ENCODE data around the gene CDK11A. TPM values are rescaled to one million over a fixed set of nuclear protein-coding genes. Genes with fewer than 3 reads are reported as not detected.
"Not testable (repeated sequence)": the region's sequence is repeated elsewhere in the genome, so short reads cannot be mapped to it uniquely, and the experiment has no call there.

Gene CDK11A
- total RNA-seq, 2 experiments from 2014 or later: 67.2 to 68.1 TPM

DNA sequence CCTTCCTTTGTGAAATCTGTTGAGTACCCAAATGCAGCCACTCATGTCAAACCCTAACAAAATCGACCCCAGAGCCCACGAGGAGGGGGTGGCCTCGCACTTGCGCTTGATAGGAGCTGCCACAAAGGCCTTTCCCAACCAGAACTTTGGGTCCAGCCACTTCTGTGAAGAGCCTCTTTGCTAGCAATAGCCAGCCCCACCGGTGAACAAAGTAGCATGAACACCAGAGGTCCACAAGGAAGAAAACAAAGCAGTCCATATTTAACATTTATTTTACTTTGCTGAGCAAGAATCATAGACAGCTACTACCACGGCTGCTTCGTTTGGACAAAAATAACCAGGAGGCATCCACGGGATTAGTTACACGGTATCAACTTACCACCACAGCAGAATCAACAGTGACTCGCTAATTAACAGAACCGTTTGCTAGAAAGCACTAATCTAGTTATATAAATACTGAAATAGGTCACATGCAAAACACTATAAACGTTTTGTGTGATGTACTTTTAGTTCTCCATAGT, 3.0 kb upstream of the CDK11A start:
- CTCF ChIA-PET, POLR2A ChIA-PET, H3K4me3 Mint-ChIP-seq, H3K27me3 Mint-ChIP-seq, H3K9me3 Mint-ChIP-seq, DNase-seq: not testable (repeated sequence)
- H3K4me1 Mint-ChIP-seq: peaks cover 31% of the 10 kb centered on the region
- peaks cover 34% of the 10 kb centered on the region for H3K36me3 Mint-ChIP-seq (ENCODE audit: low read depth)
- peak overlapping the region; percentile 76 for H3K27ac Mint-ChIP-seq

DNA sequence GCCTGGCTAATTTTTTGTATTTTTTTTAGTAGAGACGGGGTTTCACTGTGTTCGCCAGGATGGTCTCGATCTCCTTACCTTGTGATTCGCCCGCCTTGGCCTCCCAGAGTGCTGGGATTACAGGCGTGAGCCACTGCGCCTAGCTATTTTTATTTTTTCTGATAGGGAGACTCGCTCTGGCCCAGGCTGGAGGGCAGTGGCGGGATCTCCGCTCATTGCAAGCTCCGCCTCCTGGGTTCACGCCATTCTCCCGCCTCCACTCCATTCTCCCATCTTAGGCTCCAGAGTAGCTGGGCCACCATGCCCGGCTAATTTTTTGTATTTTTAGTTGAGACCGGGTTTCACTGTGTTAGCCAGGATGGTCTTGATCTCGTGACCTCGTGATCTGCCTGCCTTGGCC, 1.9 kb upstream of the CDK11A start:
- Mint-ChIP-seq H3K27ac (peak overlapping the region; percentile 76), H3K36me3 (ENCODE audit: low read depth) (peaks cover 34% of the 10 kb centered on the region), H3K4me3 (peak overlapping the region; percentile 30), H3K4me1 (peaks cover 36% of the 10 kb centered on the region)
- H3K9me3 Mint-ChIP-seq, H3K27me3 Mint-ChIP-seq, CTCF ChIA-PET, POLR2A ChIA-PET, DNase-seq: not testable (repeated sequence)

DNA sequence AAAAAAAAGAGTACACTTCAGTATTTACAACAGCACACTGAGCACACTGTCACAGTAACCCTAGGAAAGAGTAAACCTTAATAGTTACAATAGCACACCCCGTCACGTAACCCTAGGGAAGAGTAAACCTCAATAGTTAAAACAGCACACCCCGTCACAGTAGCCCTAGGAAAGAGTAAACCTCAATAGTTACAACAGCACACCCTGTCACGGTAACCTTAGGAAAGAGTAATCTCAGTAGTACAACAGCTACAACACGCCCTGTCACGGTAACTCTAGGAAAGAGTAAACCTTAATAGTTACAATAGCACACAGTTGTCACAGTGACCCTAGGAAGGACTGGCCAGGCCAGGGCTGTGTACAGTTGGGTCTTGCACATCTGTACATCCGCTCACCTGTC, 3.0 kb downstream of the CDK11A start:
- H3K36me3 Mint-ChIP-seq (ENCODE audit: low read depth): peaks cover 41% of the 10 kb centered on the region

DNA sequence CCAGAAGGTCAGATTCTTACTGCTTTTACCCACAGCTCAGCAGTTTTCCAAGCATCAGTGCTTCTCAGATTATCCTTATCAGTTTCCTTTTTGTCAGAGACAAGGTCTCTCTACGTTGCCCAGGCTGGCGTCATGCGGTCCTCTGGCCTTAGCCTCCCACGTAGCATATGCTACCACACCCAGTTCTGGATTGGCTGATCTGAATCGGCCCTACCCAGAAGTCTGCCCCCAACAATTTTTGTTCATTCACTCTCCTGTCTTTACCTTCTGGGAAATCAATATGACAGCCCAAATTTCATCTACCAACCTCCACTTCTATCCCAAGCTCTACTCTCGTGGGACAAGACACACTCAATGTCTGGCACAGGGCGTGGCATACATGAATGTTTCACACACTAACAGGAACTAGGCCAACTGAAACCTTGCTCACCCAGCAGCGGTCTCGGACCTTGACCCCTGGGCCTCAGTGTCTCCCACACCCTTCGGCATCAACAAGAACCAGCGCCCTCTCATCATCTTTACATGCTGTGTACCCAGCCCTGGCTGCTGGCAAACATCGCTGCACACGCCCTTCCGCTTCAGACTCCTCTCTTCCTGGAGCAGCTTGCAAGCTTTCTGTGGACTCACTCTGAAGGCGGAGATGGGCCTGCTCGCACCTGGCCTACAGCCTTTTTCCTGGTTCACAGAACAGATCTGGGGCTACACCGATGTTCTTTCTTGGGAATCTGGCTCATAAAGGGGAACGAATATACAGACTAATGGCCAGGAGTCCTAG, 8.9 kb downstream of the CDK11A start:
- H3K9me3 Mint-ChIP-seq, H3K27me3 Mint-ChIP-seq, CTCF ChIA-PET, POLR2A ChIA-PET, H3K4me3 Mint-ChIP-seq, DNase-seq, H3K4me1 Mint-ChIP-seq, H3K27ac Mint-ChIP-seq: not testable (repeated sequence)
- peaks cover 31% of the 10 kb centered on the region for H3K36me3 Mint-ChIP-seq (ENCODE audit: low read depth)

More for the DNA sequence above, 3.0 kb downstream of the CDK11A start:
- DNase-seq: no peak
- H3K4me3 Mint-ChIP-seq: no peak overlapping the region
- no peak overlapping the region for H3K27ac Mint-ChIP-seq
- H3K27me3 Mint-ChIP-seq: no peaks in the 10 kb centered on the region
- CTCF ChIA-PET: no interaction called here
- no peaks in the 10 kb centered on the region for H3K9me3 Mint-ChIP-seq
- peaks cover 14% of the 10 kb centered on the region for H3K4me1 Mint-ChIP-seq
- POLR2A ChIA-PET: no interaction called here

DNA sequence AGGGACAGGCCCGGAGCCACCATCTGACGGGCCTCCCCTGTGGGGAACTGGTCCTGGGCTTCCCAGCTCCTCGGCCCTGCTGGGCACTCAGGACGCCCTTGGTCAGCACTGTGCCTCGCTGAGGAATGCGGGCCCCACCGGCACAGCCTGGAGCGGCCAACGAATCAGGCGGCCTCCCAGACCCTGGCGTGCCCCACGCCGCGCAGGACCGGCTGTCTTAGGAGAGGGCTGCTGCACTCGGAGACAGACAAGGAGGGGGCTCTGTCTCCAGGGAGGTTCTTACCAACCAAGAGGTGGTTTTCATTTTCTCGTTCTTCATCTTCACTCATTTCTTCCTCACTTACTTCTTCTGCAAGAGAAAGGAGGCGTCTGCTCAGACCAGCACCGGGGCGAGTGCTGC, 16.3 kb downstream of the CDK11A start:
- DNase-seq; CTCF ChIA-PET; POLR2A ChIA-PET; H3K27ac Mint-ChIP-seq; H3K27me3 Mint-ChIP-seq; H3K9me3 Mint-ChIP-seq; H3K4me1 Mint-ChIP-seq; H3K36me3 Mint-ChIP-seq (ENCODE audit: low read depth); H3K4me3 Mint-ChIP-seq: not testable (repeated sequence)

DNA sequence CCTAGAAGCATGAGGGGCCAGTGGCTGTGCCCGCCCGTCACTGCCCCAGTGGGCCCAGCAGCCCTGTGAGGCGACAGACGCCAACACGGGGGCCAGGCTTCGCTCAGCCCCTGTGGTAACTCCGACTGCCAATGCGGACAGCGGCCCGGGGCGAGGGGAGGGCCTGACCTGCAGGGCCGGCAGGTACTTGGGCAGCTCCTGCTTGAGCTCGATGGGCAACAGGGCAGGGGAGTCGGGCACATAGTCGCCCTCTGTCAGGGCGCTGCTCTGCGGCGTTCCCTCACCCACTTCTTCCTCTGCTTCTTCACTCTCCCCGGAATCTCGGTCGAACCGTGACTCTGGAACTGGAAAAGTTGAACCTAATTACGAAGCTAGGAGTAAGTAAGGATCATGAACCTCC, 16.9 kb downstream of the CDK11A start:
- H3K27me3 Mint-ChIP-seq; CTCF ChIA-PET; H3K4me3 Mint-ChIP-seq; H3K9me3 Mint-ChIP-seq; H3K27ac Mint-ChIP-seq; POLR2A ChIA-PET; H3K4me1 Mint-ChIP-seq; H3K36me3 Mint-ChIP-seq (ENCODE audit: low read depth); DNase-seq: not testable (repeated sequence)

DNA sequence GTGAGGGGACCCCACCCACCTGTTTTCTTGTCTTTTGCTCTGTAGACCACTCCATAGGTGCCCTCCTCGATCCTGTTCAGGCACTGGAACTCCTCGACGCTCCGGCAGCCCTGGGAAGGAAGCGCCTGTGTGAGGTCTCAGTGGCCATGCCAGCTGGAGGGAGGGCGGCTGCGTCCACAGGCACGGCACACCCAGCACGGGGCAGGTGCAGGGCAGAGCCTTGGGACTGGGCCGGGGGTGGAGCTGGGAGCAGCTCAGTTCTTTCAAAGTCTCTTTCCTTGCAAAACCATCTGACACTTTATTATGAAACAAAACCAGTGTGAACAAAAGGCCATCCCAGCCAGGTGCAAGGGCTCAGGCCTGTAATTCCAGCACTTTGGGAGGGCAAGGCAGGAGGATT, 18.5 kb downstream of the CDK11A start:
- DNase-seq; H3K4me1 Mint-ChIP-seq; POLR2A ChIA-PET; H3K9me3 Mint-ChIP-seq; H3K36me3 Mint-ChIP-seq (ENCODE audit: low read depth); H3K4me3 Mint-ChIP-seq; CTCF ChIA-PET; H3K27me3 Mint-ChIP-seq; H3K27ac Mint-ChIP-seq: not testable (repeated sequence)

DNA sequence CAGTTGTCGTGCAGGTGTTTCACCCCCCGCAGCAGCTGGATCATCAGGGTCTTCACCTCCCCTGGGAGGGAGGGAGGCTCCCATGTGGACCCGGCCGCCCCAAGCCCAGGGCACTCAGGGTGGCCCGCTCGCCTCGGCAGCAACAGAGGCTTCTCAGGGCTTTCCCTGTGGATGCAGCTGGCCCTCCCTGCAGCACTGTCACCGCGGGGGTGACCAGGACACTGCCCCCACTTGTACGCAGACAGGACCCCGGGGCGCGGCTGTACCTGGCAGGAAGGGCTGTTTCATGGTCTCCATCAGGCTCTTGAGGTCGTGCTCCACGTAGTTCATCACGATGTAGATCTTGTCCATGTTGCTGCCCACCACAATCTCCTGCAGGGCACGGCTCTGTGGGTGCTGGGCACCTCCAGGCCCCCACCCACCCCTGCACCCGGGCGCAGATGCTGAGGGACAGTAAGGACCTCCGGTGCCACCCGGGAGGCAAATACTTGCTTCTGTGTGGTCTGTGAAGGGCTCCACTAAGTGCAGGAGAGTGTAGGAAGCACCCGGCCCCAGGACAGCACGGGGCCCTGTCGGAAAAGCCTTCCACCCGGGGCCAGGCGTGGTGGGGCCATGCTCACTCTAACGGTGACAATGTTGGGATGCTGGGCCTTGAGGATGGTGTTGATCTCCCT, 19.7 kb downstream of the CDK11A start:
- POLR2A ChIA-PET; H3K9me3 Mint-ChIP-seq; H3K4me3 Mint-ChIP-seq; H3K36me3 Mint-ChIP-seq (ENCODE audit: low read depth); H3K4me1 Mint-ChIP-seq; CTCF ChIA-PET; H3K27ac Mint-ChIP-seq; H3K27me3 Mint-ChIP-seq: not testable (repeated sequence)
- peak; percentile 12 for DNase-seq

DNA sequence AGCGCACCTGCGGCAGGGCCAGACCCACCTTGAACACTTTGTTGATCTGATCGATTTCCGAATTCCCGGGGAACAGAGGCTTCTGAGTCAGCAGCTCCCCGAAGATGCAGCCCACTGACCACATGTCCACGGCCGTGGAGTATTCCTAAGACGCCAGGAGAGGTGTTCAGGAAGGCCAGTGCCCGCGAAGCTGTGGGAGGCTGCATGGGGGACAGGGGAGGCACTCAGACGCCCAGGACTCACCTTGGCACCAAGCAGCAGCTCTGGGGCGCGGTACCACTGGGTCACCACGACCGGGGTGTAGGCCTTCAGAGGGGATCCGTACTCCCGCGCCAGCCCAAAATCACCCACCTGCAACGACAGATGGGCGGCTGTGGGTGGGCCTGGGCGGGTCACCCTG, 20.4 kb downstream of the CDK11A start:
- Mint-ChIP-seq H3K36me3 (ENCODE audit: low read depth) (peaks cover 4% of the 10 kb centered on the region), H3K4me1 (no peaks in the 10 kb centered on the region), H3K27me3 (peaks cover 2% of the 10 kb centered on the region), H3K27ac (no peak overlapping the region), H3K4me3 (no peak overlapping the region), H3K9me3 (no peaks in the 10 kb centered on the region)
- DNase-seq: peak; percentile 10
- ChIA-PET POLR2A (no interaction called here), CTCF (no interaction called here)

DNA sequence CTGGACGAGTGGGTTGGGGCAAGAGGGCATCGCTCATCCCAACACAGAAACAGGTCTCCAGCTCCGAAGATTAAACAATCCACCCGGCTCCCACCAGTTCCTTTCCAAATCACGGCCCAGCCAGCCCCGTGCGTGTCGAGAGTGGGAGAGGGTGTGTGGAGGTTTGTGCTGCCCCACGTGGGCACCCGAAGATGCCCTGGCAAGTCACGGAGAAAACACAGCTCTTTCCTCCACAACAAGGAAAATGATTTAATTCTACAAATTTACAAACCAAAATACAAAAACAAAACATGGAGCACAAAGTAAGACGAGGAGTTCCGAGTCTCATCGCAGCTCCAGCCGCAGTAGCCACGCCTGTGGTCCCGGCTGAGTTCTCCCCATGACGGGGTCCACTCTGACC, 21.7 kb downstream of the CDK11A start:
- H3K4me1 Mint-ChIP-seq; H3K9me3 Mint-ChIP-seq; POLR2A ChIA-PET; CTCF ChIA-PET; H3K27me3 Mint-ChIP-seq; H3K27ac Mint-ChIP-seq; H3K4me3 Mint-ChIP-seq; H3K36me3 Mint-ChIP-seq (ENCODE audit: low read depth); DNase-seq: not testable (repeated sequence)

DNA sequence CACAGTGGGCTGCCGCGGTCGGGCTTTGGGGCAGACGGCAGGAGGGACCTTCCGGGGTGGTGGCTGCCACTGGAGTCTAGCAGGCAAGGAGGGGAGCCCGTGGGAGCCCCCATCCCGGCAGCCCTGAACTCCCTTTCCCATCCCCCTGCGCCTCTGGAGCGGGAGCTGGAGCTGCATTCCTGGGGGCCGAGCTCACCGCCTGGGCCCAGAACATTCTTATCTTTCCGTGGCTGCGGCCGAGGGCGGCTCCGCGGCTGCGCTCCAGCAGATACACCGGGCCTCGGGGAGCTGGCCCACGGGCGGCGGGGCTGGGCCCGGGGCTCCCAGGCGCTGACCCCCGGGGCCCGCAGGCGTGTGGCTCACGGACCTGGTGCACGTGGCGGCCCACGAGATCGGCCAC, 23.6 kb downstream of the CDK11A start:
- H3K27me3 Mint-ChIP-seq; H3K36me3 Mint-ChIP-seq (ENCODE audit: low read depth); CTCF ChIA-PET; H3K4me1 Mint-ChIP-seq; H3K9me3 Mint-ChIP-seq; H3K27ac Mint-ChIP-seq; H3K4me3 Mint-ChIP-seq; DNase-seq; POLR2A ChIA-PET: not testable (repeated sequence)

DNA sequence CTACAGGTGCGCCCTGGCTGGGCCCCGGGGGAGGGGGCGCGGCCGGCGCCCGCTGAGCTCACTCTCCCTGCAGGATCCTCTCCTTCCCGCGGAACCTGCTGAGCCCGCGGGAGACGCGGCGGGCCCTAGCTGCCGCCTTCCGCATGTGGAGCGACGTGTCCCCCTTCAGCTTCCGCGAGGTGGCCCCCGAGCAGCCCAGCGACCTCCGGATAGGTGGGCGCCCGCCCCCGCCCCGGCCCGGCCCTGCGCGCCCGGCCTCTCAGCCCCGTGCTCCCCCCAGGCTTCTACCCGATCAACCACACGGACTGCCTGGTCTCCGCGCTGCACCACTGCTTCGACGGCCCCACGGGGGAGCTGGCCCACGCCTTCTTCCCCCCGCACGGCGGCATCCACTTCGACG, 24.1 kb downstream of the CDK11A start:
- CTCF ChIA-PET: not testable (repeated sequence)

DNA sequence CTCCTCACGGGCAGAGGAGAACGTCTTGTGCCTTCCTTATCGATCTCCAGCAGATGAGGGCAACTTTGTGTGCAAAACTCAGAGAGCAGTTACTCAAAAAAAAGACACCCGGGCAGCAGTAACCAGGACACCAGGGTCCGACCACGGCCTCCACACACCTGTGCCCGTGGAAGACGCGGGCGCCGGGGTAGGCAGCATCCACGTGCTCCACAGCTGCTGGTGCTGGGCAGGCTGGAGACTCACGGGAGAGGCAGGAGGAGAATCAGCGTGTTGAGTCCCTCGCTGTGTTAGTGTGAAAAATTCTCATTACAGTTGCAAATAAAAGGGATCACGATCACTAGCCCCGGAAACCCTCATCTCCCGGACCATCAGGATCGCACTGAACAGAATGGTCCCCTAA, 25.1 kb downstream of the CDK11A start:
- CTCF ChIA-PET; H3K27me3 Mint-ChIP-seq; H3K4me3 Mint-ChIP-seq; H3K36me3 Mint-ChIP-seq (ENCODE audit: low read depth); POLR2A ChIA-PET; H3K9me3 Mint-ChIP-seq; H3K27ac Mint-ChIP-seq; H3K4me1 Mint-ChIP-seq: not testable (repeated sequence)
- peak; percentile 14 for DNase-seq

More for the DNA sequence above, 24.1 kb downstream of the CDK11A start:
- H3K27ac Mint-ChIP-seq; H3K4me1 Mint-ChIP-seq; DNase-seq; H3K27me3 Mint-ChIP-seq; POLR2A ChIA-PET; H3K4me3 Mint-ChIP-seq; H3K9me3 Mint-ChIP-seq; H3K36me3 Mint-ChIP-seq (ENCODE audit: low read depth): not testable (repeated sequence)
